ENCODE data around the gene PIK3CD. TPM values are rescaled to one million over a fixed set of nuclear protein-coding genes. Genes with fewer than 3 reads are reported as not detected.

PIK3CD gene
- total and polyA plus RNA-seq, 2 of the 8 experiments (the other 6 are each of a cell fraction or from before 2014, with no cell fraction given), result 20.6 to 24.1 TPM

- Histone ChIP-seq H3K18ac (ENCODE audit: extremely low read depth, low read length) (peak overlapping the region; percentile 95), H4K20me1 (replicated peaks in 1 of 2; ENCODE audit: control insufficient read depth in 1 of 2, insufficient read depth in 2 of 2, low read length in 2 of 2) (no peaks in the 10 kb centered on the region), H3K9me3 (ENCODE audit: insufficient read depth in 2 of 2, low read depth in 1 of 2, low read length in 1 of 2) (peaks cover 7 to 8% of the 10 kb centered on the region in 2 experiments; a peak in 3 of 4 replicates), H3K4me3 (ENCODE audit: extremely low read depth in 1 of 4, insufficient read depth in 2 of 4, low read depth in 3 of 4, low read length in 4 of 4) (no peak overlapping the region), H3K9ac (replicated peaks in 1 of 4; ENCODE audit: extremely low read depth in 1 of 4, low read depth in 3 of 4, low read length in 3 of 4) (no peak overlapping the region), H3K79me1 (ENCODE audit: low read depth, low read length) (no peaks in the 10 kb centered on the region), H3K79me2 (ENCODE audit: control insufficient read depth in 1 of 2, insufficient read depth in 2 of 2, low read length in 2 of 2) (no peaks in the 10 kb centered on the region), H2BK20ac (ENCODE audit: low read length) (0 out of 2 replicates have a peak overlapping the region, but pooled peaks have one; percentile 61), H2AFZ (ENCODE audit: low read length) (no peak overlapping the region), H2BK120ac (replicated peaks; ENCODE audit: low read depth, low read length) (no peak overlapping the region), H3K27me3 (replicated peaks in 1 of 4; ENCODE audit: control insufficient read depth in 3 of 4, extremely low read depth in 1 of 4, insufficient read depth in 3 of 4, low read length in 3 of 4) (no peaks in the 10 kb centered on the region), H3K23ac (ENCODE audit: insufficient read length) (no peak overlapping the region), H2AK5ac (ENCODE audit: low read depth, low read length) (peak overlapping the region; percentile 55; the same call in 1 of the 2 replicates), H3K27ac (ENCODE audit: low read depth, low read length) (peak overlapping the region; percentile 17; the same call in 1 of the 2 replicates), H4K91ac (replicated peaks; ENCODE audit: insufficient read length, low read length) (peak overlapping the region; percentile 93), H2BK15ac (ENCODE audit: low read length) (peak overlapping the region; percentile 92; the same call in 1 of the 2 replicates), H3K4me2 (ENCODE audit: insufficient read depth in 1 of 2, low read depth in 2 of 2, low read length in 2 of 2) (peak overlapping the region in 1 of 2 experiments; percentile 22; a peak in 1 of 4 replicates), H2BK5ac (ENCODE audit: low read depth, low read length) (peak overlapping the region; percentile 71; the same call in 1 of the 2 replicates), H3K4me1 (replicated peaks in 1 of 4; ENCODE audit: control insufficient read depth in 3 of 4, insufficient read depth in 4 of 4, low read length in 3 of 4) (peaks cover 0 to 31% (median 22%) of the 10 kb centered on the region in 4 experiments; a peak in 6 of 7 replicates), H3K36me3 (ENCODE audit: control insufficient read depth in 2 of 4, insufficient read depth in 4 of 4, low read length in 3 of 4) (peaks cover 2 to 18% (median 17%) of the 10 kb centered on the region in 4 experiments; a peak in 5 of 8 replicates), H3K56ac (replicated peaks; ENCODE audit: insufficient read length, low read depth, low read length) (no peak overlapping the region), H2BK12ac (ENCODE audit: low read depth, low read length) (peak overlapping the region; percentile 98; the same call in 1 of the 2 replicates), H4K5ac (ENCODE audit: insufficient read length, low read depth, low read length) (peak overlapping the region; percentile 24), H3K23me2 (ENCODE audit: low read depth, low read length) (no peaks in the 10 kb centered on the region), H4K8ac (ENCODE audit: extremely low read depth, insufficient read depth, low read length) (peak overlapping the region; percentile 45), H3K4ac (replicated peaks; ENCODE audit: insufficient read length, low read depth, low read length) (peak overlapping the region; percentile 36), H3K14ac (ENCODE audit: insufficient read length) (no peak overlapping the region)
- POLR2A ChIA-PET (ENCODE audit: partially characterized antibody), result interaction anchor here (0.9 to 1.4 kb wide), 3 partner anchors 14 to 678 kb away, joined by 3 to 7 read pairs (median 4); partner anchors contain the start of gene PGD
- no peak for FAIRE-seq
- CTCF ChIA-PET (ENCODE audit: partially characterized antibody), result interaction anchor here (0.5 to 9.2 kb wide), 60 partner anchors 10 to 666 kb away, joined by 3 to 91 read pairs (median 4); partner anchors contain the start of gene PIK3CD
- WGBS, 2 experiments (ENCODE audit: extremely low coverage in 1 of 2, insufficient coverage in 1 of 2, insufficient read length in 1 of 2, insufficient replicate concordance in 2 of 2, low coverage in 1 of 2, low lambda C conversion rate in 2 of 2, missing lambda C conversion rate in 1 of 2), result 89% methylated on average over 26 of the region's 34 CpGs; no CpG with 5 or more reads in 1 of the 2 experiments
- no peak for DNase-seq (ENCODE audit: low read depth in 1 of 2, low spot score in 2 of 2)
- TF ChIP-seq FOSL1 (IDR thresholded peaks at IDR 0.05; ENCODE audit: insufficient read depth, low read depth, low read length) (no peak), TAF1 (IDR thresholded peaks at IDR 0.05; ENCODE audit: low read depth, low read length) (no peak), SRF (IDR thresholded peaks at IDR 0.05; ENCODE audit: low read depth, low read length) (no peak), NRF1 (IDR thresholded peaks at IDR 0.05; ENCODE audit: low read depth, low read length) (no peak), POLR2AphosphoS5 (IDR thresholded peaks at IDR 0.05; ENCODE audit: low read depth, low read length) (no peak; the same call in 1 of the 2 replicates), YY1 (IDR thresholded peaks at IDR 0.05; ENCODE audit: low read depth, low read length) (no peak), TAF7 (optimal IDR thresholded peaks at IDR 0.05; ENCODE audit: borderline replicate concordance, low read depth, low read length) (no peak), POU5F1 (IDR thresholded peaks at IDR 0.05; ENCODE audit: low read depth, low read length) (no peak), RNF2 (IDR thresholded peaks at IDR 0.05; ENCODE audit: borderline replicate concordance, low read depth, low read length, missing control alignments, poor library complexity, severe bottlenecking) (no peak), TCF12 (IDR thresholded peaks at IDR 0.05; ENCODE audit: low read depth, low read length) (no peak), ASH2L (IDR thresholded peaks at IDR 0.05; ENCODE audit: low read length) (no peak)
Measured at GRCh38 chr1:9720785-9721605, 69.5 kb downstream of the PIK3CD start.

Measured in H1 (cell line).